GM19239 (cell line): ENCODE measurements around the gene METRNL.
"Not testable (repeated sequence)": the region's sequence is repeated elsewhere in the genome, so short reads cannot be mapped to it uniquely, and the experiment has no call there.

Experiments
- DNase-seq: peaks from one replicate; pipeline ENCODE4 v3.0.0; 2011; ENCODE audit warnings: low spot score; ENCODE audit not compliant: insufficient read length
- FAIRE-seq: peaks from 2 replicates; lab custom pipeline; 2011; peaks lifted over from hg19 to GRCh38; lab: Jason Lieb, UNC

METRNL gene

DNA sequence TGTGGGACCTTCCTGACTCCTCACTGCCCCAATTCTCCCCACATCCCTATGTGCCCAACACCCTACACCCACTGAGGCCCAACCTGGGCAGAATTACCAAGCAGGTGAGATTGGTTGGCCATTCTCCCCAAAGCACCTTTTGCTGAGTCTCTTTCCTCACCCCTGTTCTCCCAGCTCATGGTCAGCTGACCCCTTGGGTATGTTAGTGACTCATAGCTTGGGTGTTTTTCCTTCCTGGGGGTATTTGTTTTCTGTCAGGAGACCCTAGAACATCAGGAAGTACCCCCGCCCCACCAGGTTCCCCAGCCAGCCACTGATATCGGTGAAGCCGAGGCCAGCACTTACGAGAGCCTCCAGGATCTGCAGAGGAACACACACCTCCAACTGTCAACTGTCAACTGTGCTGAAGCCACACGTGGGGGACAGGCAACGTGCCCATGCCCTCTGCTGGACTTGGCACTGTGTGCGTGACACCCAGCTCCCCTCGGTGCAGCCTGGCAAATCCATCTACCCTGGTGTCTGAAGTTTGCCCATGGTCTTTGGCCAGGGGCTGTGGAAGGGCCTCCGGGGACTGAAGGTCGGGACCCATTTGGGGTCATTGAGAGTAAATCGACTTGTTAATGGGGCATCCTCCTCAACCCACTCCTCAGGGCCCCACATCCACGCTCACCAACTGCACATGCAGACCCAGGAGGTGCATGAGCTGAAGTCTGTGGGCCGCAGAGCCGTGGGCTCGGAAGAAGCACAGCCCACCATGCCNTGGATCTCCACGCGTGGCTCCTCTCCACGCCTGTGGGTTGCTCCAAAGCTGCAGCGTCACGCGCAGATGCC, 53.1 kb downstream of the METRNL start:
- no peak for FAIRE-seq

DNA sequence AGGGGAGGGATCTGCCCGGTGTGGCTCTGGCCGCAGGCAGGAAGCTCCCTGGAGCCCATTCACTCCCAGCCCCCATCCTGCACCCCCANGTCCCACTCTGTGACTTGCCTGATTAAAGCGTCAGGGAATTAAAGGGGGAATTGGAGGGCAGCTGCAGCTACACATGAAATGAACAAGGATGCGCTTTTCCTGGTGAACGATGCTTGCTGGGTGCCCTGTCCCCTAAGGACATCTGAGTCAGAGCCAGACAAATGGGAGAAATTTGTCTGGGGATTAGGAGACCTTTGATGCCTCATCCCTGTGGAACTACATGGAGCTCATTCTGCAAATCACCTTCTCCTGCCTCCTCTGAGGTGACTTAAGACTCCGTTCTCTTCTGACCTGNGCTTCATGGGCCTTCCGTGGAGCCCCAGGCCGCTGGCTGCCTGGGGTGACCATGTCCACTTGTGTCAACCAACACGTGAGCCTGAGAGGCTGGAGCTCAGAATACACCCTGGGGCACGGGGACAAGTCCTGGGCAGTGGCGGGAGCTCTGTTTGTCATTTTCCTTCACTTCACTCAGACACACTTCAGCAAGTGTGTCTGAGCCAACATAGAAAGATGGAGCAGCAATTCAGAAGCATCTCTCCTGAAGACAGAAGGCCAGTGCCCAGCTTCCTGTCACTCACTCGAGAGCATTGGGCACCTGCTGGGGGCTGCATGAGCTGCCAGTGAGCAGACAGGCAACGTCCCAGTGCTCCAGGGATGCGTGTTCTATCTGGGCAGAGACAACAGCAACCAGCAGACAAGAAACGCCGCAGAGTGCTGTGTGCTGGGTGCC, 54.1 kb downstream of the METRNL start:
- DNase-seq (no peak), FAIRE-seq (no peak)

More for the DNA sequence above, 53.1 kb downstream of the METRNL start:
- no peak for DNase-seq

- FAIRE-seq, DNase-seq: not testable (repeated sequence)
Measured at GRCh38 chr17:83134456-83134855, 55.0 kb downstream of the METRNL start.

DNA sequence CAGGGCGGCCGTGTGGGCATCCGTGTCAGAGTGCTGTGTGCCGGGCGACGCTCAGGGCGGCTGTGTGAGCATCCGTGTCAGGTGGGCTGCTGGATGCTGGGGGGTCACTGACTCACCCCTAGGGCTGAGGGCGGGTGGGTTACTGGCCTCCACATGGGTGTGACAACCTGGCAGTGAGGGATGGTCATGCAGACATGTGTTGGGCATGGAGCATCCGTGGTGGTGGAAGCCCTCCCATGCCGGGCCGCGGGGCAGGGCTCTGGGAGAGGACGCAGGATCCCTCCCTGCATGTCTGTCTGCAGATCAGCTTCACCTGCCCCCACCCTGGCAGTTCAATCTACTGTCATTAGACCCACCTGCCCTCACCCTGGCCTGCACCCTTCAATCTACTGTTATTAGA, 56.3 kb downstream of the METRNL start:
- FAIRE-seq, result no peak
- no peak for DNase-seq

DNA sequence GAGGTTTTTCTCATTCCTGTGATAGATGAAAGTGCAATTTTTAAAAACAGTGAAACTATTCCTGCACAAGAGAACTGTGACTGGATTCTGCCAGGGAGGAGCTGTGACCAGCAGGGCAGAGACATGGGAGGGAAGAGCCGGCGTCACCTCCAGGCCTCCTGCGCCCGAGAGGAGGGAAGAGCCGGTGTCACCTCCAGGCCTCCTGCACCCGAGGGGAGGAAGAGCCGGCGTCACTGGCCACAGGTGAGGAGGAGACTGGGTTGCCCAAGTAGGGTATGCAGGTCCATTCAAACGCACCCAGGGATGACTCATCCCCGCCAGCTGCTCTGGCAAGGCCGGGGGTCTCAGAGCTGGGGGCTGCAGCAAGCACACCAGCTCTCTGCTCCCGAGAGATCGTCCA, 56.7 kb downstream of the METRNL start:
- DNase-seq (no peak), FAIRE-seq (no peak)

DNA sequence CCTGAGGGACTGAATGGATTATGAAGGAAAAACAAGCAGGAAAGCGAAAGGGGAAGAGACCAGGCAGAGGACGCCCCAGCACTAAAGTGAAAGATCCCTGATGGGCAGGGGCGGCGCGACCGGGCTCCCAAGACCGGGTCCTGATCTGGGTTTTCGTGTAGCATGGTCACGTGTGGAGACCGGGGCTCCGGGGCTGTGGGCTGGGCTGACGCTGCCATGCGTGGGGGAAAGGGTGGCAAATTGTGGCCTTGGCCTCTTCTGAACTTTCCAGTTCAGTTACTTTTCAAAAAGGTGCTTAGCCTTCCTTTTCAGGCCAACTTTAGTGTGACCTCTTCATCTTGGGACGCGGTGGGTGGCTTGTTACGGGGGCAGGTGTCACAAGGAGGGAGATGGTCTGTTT, 57.5 kb downstream of the METRNL start:
- FAIRE-seq (no peak), DNase-seq (no peak)

- no peak for FAIRE-seq
- no peak for DNase-seq
Measured at GRCh38 chr17:83137523-83137922, 58.1 kb downstream of the METRNL start.

DNA sequence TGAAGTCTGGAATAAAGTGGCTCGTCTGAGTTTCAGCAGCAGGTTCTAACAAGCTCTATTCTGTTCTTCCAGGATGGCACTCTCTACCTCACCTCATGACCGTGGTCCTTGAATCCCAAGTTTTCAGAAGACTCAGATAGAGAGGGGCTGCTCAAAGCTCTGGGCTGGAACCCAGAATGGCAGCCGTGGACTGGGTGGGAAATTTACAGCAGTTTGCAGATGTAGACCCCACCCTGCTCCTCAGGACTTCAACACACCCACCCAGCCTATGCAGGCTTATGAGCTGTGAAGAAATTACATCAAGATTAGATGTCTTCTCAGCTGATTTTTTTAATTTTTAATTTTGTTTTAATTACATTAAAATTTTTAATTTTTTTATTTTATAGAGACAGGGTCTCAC, 59.4 kb downstream of the METRNL start:
- DNase-seq, result no peak
- FAIRE-seq, result no peak

- not testable (repeated sequence) for DNase-seq
Measured at GRCh38 chr17:83139541-83140248, 60.3 kb downstream of the METRNL start.

DNA sequence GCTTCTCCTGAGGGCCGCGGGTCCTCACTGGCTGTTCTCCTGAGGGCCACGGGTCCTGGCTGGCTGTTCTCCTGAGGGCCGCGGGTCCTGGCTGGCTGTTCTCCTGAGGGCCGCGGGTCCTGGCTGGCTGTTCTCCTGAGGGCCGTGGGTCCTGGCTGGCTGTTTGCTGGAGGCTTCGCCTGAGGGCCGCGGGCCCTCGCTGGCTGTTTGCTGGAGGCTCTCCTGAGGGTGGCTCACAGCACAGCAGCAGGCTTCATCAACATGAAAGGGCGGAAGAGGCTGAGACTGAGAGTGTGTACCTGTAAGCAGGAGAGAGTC, 60.8 kb downstream of the METRNL start:
- not testable (repeated sequence) for FAIRE-seq, DNase-seq

More at GRCh38 chr17:83139541-83140248, 60.3 kb downstream of the METRNL start:
- FAIRE-seq, result not testable (repeated sequence)

GRCh38 chr17:83142619-83143018, 63.2 kb downstream of the METRNL start:
- no peak for FAIRE-seq
- DNase-seq, result no peak

GRCh38 chr17:83143817-83144231, 64.4 kb downstream of the METRNL start:
- no peak for DNase-seq
- FAIRE-seq, result no peak
